GM19324 (cell line): ENCODE measurements around the gene RAB7A.
"Not testable (repeated sequence)": the region's sequence is repeated elsewhere in the genome, so short reads cannot be mapped to it uniquely, and the experiment has no call there.

Source experiments
- ATAC-seq: cut with Tn5 transposase; IDR thresholded peaks from one replicate; pipeline ENCODE4 v1.9.1; 2021; ENCODE audit warnings: mild to moderate bottlenecking, moderate library complexity; ENCODE audit not compliant: unreplicated experiment, low FRiP score

RAB7A gene

DNA sequence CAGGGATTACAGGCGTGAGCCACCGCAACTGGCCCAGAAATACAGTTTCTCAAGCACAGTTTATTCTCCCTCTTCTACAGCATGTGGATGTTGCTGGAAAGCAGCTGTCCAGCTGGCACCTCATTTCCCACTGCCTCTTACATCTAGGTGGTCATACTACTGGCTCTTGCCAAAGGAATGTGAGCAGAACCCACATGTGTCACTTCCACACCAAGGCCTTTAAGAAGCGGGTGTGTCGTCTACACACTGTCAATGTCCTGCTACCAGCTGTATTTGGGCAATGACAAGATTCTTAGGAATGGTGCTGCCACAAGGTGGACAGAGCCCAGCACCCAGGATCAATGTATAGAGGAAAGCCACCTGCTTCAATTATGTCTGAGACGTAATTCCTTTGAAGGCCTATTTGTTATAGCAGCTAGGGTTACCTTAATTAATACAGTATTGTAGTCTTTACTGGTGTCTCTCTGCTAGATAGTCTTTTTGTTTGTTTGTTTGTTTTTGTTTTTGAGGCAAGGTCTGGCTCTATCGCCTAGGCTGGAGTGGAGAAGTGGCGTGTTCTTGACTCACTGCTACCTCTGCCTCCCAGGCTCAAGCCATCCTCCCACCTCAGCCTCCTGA lies 15.1 kb upstream of the RAB7A start:
- ATAC-seq = no peak

DNA sequence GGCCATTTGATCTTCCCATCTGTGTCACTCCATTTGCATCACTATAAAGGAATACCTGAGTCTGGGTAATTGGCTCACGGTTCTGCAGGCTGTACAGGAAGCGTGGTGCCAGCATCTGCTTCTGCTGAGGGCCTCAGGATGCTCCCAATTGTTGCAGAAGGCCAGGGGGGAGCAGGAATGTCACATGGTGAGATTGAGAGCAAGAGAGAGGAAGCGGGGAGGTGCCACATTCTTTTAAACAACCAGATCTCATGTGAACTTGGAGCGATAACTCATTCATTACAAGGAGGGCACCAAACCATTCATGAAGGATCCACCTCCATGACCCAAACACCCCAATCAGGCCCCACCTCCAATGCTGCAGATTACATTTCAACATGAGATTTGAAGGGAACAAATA lies 13.1 kb upstream of the RAB7A start:
- no peak for ATAC-seq

- ATAC-seq = no peak
Observed at GRCh38 chr3:128714887-128715491, 11.0 kb upstream of the RAB7A start.

GRCh38 chr3:128718892-128719291 lies 7.1 kb upstream of the RAB7A start:
- ATAC-seq = not testable (repeated sequence)

DNA sequence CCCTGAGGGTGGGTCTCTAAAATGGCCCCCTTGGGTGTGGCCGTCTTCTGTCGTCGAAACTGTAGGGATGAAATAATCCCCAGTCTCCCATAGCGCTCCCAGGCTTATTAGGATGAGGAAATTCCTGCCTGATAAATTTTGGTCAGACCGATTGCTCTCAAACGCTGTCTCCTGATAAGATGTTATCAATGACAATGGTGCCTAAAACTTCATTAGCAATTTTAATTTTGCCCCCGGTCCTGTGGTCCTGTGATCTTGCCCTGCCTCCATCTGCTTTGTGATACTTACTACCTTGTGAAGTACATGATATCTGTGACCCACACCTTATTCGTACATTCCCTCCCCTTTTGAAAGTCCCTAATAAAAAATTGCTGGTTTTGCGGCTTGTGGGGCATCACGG lies 5.1 kb upstream of the RAB7A start:
- ATAC-seq = no peak

DNA sequence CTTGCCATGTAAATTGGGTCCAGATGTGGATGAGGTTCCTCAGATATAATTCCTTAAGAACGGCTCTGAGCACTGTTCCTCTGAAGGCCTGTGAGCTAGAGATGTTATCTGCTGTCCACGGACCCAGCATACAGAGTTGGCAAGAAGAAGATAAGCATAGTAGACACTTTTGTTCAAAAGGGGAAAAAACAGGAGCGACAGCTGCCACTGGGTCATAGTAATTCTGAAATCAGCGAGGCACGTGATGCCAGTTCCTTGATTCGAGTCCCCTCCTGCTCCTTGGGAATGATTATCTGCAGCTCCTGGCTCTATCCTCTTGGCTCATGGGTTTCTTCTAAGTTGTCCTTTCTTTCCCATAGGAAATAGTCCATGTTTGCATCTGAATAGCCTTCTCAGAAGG lies 2.5 kb upstream of the RAB7A start:
- ATAC-seq = no peak

- ATAC-seq = peak; percentile 8
Observed at GRCh38 chr3:128725547-128726022, 398 bp upstream of the RAB7A start.

DNA sequence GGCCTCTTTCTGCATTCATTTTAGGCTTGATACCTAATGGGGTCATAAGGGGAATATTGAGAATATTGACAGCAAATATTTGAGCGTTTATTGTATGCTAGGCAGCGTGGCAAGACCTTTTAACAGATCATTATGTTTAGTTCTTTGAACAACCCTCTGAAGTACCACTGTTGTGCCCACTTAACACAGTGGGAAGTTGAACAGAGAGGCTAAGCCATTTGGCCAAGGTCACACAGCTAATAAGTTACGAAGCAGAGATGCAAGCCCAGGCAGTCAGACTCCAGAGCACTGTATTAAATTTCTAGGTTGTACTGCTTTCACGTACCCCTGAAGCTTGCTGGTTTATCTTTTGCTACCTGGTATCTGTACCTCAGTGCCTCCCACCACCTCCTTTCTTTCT lies 1.1 kb downstream of the RAB7A start:
- ATAC-seq = no peak

- no peak for ATAC-seq
Observed at GRCh38 chr3:128727485-128727884, 1.5 kb downstream of the RAB7A start.

DNA sequence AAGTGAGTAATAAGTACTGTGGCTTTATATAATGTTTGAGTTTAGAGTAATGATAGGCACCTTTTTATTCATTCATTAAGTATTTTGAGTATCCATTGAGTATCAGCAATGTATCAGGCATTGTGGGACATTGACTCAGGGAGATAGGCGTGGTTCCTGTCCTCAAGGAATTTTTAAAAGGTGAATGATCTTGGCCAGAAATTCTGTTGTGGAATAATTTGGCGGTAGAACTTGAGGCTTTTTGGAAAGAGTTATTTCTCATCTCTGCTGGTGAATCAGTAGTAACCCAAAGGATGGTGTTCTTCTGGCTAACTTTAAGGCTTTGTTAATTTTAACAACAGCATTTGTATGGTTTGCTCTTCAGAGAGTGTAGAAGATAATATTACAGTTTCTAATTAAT lies 2.0 kb downstream of the RAB7A start:
- no peak for ATAC-seq

- ATAC-seq = not testable (repeated sequence)
Observed at GRCh38 chr3:128728521-128728920, 2.5 kb downstream of the RAB7A start.

GRCh38 chr3:128730471-128730870 lies 4.5 kb downstream of the RAB7A start:
- ATAC-seq = no peak

- ATAC-seq = no peak
Observed at GRCh38 chr3:128734523-128735189, 8.7 kb downstream of the RAB7A start.

DNA sequence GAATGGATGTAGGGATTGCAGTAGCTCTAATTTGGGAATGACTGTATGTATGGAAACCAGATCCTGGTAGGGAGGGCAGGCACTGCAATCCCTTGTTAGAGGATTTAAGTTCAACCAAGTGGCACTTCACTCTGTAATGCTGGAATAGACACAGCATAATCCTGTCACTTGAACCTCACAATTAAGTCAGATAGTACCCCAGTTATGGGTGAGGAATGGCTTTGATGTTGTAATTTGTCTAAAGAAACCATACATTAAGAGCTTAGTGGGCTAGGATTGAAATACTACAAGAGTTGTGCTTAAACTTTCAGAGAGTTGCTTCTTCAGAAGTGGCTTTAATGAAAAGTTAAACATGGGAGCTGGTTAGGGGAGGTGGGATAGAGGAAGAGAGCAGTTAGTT lies 9.3 kb downstream of the RAB7A start:
- no peak for ATAC-seq

- ATAC-seq = no peak
Observed at GRCh38 chr3:128735884-128736283, 9.9 kb downstream of the RAB7A start.

- ATAC-seq = no peak
Observed at GRCh38 chr3:128736601-128737000, 10.6 kb downstream of the RAB7A start.

- ATAC-seq = no peak
Observed at GRCh38 chr3:128740621-128741020, 14.6 kb downstream of the RAB7A start.

DNA sequence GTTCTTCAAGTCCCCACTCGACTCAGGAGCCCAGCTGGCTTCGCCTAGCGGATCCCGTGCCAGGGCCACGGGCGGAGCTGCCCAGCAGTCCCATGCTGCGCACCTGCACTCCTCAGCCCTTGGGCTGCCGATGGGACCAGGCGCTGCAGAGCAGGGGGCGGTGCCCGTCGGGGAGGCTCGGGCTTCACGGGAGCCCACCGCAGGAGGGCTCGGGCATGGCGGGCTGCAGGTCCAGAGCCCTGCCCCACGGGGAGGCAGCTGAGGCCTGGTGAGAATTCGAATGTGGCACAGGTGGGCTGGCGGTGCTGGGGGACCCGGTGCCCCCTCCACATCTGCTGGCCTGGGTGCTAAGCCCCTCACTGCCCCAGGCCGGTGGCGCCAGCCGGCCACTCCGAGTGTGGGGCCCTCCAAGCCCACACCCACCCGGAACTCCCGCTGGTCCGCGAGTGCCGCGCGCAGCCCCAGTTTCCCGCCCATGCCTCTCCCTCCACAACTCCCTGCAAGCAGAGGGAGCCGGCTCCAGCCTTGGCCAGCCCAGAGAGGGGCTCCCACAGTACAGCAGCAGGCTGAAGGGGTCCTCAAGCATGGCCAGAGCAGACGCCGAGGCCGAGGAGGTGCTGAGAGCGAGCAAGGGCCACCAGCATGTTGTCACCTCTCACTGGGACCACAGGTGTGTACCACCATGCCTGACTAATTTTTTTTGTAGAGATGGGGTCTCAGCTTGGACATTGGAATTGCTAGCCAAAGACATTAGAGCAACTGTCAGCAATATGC lies 17.0 kb downstream of the RAB7A start:
- no peak for ATAC-seq

DNA sequence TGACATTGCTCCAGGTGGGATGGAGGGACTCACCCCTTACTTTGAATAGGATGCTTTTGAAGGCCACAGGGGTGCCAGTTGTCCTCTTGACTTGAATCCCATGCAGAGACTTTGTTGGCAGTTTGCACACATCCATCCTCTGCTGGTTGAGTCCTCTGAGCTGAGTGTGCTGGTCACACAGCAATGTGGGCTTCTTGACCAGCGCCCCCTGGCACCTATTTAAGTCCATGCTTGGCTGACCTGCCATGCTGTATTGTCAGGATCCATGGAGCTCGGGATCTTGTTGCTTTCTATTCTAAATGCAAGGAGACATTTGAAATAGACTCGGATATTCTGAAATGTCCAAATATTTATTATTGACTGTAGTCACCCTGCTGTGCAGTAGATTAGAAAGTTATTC lies 19.8 kb downstream of the RAB7A start:
- ATAC-seq = no peak

DNA sequence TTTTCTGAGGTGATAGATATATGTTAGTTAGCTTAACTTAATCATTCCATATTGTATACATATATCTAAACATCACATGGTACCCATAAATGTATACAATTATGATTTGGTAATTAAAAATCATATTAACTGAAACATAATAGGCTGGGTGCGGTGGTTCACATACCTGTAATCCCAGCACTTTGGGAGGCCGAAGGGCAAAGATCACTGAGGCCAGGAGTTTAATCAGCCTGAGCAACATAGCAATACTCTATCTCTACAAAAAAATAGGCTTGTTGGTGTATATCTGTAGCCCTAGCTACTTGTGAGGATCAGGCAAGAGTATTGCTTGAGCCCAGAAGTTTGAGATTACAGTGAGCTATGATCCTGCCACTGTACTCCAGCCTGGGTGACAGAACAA lies 20.9 kb downstream of the RAB7A start:
- no peak for ATAC-seq

DNA sequence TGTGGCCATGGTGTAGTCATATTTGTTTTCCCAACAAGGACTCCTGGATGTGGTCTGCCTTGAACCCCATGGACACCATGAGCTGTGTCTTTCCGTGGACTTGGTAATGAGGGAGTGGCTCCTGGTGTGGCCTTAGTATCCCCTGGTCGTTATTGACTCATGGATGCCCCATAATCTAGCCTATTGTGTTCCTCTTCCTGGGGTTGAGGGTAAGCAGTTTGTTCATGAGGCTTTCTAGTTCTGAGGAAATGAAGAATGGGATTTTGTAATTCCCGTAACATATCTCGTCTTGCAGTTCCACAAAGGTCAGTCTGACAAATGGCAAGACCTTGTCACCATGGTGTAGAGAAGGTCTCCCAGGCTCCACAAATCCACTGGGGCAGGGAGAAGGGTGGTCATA lies 22.6 kb downstream of the RAB7A start:
- ATAC-seq = no peak
